GM15510 (cell line): ENCODE data around the gene ZBTB48.

Experiments
- POLR2A ChIP-seq: IDR thresholded peaks from 3 replicates; pipeline ENCODE4 v1.6.1; 2011; ENCODE audit warnings: borderline replicate concordance; ENCODE audit not compliant: insufficient read length; ENCODE audit errors: extremely low read depth

Gene ZBTB48

DNA sequence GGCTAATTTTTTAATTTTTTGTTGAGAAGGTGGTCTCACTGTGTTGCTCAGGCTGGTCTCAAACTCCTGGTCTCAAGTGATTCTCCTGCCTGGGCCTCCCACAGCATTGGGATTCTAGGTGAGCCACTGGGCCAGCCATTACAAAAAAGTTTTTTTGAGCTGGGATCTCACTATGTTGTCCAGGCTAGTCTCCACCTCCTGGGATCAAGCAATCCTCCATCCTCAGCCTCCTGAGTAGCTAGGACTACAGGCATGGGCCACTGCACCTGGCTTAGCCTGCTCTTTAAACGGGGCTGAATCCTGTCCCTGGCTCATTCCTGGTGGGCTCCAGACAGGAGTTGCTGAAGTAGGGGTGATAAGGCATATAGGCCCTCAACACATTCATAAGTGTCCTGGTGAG is 22.2 kb upstream of the ZBTB48 start:
- TF ChIP-seq POLR2A = no peak

GRCh38 chr1:6560267-6560666 is 19.5 kb upstream of the ZBTB48 start:
- no peak for TF ChIP-seq POLR2A

GRCh38 chr1:6569033-6569432 is 10.8 kb upstream of the ZBTB48 start:
- TF ChIP-seq POLR2A = no peak

- TF ChIP-seq POLR2A = no peak
These were observed 9.7 kb upstream of the ZBTB48 start for GRCh38 chr1:6570100-6570499.

GRCh38 chr1:6570987-6571386 is 8.8 kb upstream of the ZBTB48 start:
- TF ChIP-seq POLR2A = no peak

- no peak for TF ChIP-seq POLR2A
These were observed 7.0 kb upstream of the ZBTB48 start for GRCh38 chr1:6572653-6573383.

DNA sequence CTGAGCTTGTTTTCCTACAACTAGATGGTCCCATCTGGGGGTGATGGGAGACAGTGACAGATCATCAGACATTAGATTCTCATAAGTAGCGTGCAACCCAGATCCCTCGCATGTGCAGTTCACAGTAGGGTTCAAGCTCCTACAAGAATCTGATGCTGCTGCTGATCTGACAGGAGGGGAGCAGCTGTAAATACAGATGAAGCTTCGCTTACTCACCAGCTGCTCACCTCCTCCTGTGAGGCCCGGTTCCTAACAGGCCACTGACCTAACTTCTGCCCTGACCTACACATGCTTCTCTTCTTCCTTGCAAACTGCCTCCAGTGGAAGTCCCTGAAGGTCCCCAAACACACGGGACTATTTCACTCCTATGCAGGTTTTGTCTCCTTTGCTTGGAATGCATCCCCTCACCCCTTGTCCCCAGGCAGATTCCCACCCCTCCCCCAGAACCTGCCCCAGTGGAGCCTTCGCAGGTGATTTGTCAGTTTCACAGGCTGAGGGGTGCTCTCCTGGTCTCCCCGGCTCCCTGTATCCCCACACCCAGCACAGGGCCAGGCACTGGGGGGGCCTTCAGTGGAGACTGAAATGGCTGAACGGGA is 5.7 kb upstream of the ZBTB48 start:
- no peak for TF ChIP-seq POLR2A

DNA sequence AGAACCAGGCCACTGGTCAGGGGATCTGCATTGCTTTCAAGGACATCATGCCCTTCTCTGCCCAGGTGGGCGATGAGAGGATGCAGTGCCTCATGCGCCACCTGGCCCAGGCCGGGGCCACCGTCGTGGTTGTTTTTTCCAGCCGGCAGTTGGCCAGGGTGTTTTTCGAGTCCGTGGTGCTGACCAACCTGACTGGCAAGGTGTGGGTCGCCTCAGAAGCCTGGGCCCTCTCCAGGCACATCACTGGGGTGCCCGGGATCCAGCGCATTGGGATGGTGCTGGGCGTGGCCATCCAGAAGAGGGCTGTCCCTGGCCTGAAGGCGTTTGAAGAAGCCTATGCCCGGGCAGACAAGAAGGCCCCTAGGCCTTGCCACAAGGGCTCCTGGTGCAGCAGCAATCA is 5.0 kb upstream of the ZBTB48 start:
- no peak for TF ChIP-seq POLR2A

DNA sequence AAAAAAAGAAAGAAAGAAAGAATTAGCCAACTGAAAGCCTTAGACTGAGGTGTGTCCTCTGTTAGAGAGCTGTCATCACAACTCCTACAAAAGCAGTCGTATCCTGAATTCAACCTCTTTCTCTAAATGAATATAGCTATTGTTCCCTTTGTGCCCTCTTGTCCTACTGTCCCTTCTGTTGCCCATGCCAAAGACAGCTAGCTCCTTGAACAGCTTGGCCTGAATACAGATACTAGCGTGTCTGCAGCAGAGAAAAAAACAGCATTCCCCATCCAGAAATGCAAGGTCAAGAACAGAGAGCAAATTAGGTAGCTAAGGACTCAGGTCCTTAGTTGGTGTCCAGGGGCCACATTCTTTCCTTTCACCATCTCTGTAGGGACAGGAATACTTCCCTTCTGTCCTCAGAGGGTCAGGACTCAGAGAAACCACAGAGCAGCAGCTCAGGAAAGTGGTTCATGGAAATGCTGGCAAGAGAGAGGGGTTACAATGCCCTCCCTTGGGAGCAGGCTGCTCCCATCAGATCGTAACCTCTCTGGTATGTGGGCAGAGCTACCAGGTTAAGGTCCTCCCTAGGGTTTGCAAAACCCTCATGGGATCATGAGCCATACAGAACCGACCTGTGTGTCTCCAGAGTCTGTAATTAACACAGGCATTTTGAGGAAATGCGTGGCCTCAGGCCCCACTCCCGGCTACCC is 1.8 kb upstream of the ZBTB48 start:
- TF ChIP-seq POLR2A = no peak

GRCh38 chr1:6578624-6579373 is 995 bp upstream of the ZBTB48 start:
- TF ChIP-seq POLR2A = no peak

GRCh38 chr1:6580119-6580592 is 362 bp downstream of the ZBTB48 start:
- no peak for TF ChIP-seq POLR2A

DNA sequence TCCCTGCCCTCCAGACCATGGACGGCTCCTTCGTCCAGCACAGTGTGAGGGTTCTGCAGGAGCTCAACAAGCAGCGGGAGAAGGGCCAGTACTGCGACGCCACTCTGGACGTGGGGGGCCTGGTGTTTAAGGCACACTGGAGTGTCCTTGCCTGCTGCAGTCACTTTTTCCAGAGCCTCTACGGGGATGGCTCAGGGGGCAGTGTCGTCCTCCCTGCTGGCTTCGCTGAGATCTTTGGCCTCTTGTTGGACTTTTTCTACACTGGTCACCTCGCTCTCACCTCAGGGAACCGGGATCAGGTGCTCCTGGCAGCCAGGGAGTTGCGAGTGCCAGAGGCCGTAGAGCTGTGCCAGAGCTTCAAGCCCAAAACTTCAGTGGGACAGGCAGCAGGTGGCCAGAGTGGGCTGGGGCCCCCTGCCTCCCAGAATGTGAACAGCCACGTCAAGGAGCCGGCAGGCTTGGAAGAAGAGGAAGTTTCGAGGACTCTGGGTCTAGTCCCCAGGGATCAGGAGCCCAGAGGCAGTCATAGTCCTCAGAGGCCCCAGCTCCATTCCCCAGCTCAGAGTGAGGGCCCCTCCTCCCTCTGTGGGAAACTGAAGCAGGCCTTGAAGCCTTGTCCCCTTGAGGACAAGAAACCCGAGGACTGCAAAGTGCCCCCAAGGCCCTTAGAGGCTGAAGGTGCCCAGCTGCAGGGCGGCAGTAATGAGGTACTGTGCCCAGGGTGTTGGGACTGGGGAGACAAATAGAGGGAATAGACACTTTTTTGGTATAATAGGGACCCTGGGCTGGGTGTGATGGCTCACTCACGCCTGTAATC is 1.0 kb downstream of the ZBTB48 start:
- no peak for TF ChIP-seq POLR2A

- no peak for TF ChIP-seq POLR2A
These were observed 1.9 kb downstream of the ZBTB48 start for GRCh38 chr1:6581561-6582305.
